Cardiac muscle cell (in vitro differentiated cells and primary cell): Measurements from ENCODE around the gene CKAP2L. TPM values are rescaled to one million over a fixed set of nuclear protein-coding genes. Genes with fewer than 3 reads are reported as not detected.

Experiments
- DNase-seq, 2 donors: peaks; one replicate each; pipeline versions ENCODE4 v3.0.0 to v3.0.0-alpha.2; 2010 to 2017; ENCODE audit warnings: low read depth in 1 of 2, low spot score in 1 of 2
- H3K27ac ChIP-seq: fragments of 200-600 bp; sonication (generic); 2 replicates; pipeline ENCODE4 v1.5.1; 2016
- H3K27me3 ChIP-seq: fragments of 200-600 bp; sonication (generic); 2 replicates; pipeline ENCODE4 v1.6.0; 2016; ENCODE audit warnings: control low read depth
- H3K36me3 ChIP-seq: fragments of 200-600 bp; sonication (generic); 2 replicates; pipeline ENCODE4 v1.5.1; 2016; ENCODE audit warnings: control low read depth
- H3K4me1 ChIP-seq: fragments of 200-600 bp; sonication (generic); 2 replicates; pipeline ENCODE4 v1.8.1; 2017; ENCODE audit warnings: low read depth, mild to moderate bottlenecking, mixed run types
- H3K4me3 ChIP-seq: fragments of 200-600 bp; sonication (generic); 2 replicates; pipeline ENCODE4 v1.5.1; 2016; ENCODE audit warnings: mild to moderate bottlenecking
- H3K9me3 ChIP-seq: fragments of 200-600 bp; sonication (generic); 2 replicates; pipeline ENCODE4 v1.5.1; 2017; ENCODE audit warnings: low read depth, mild to moderate bottlenecking, control low read depth
- polyA plus RNA-seq: library from polyadenylated mRNA; unstranded; fragments of >200 nt; fragmentation: Nextera tagmentation; extraction: Ambion mirVana; gene quantifications from 2 replicates; pipeline ENCODE4 v1.2.1, GENCODE V29; 2016
- total RNA-seq: library from RNA; depleted of rRNA; stranded (reverse); fragments of >200 nt; gene quantifications from 2 replicates; pipeline ENCODE4 v1.2.3, GENCODE V29; 2016
- TF ChIP-seq, protein P1 (sequence below): IDR thresholded peaks from 2 replicates; pipeline ENCODE4 v1.5.1; 2012; ENCODE audit warnings: low read depth, mild to moderate bottlenecking, low read length

Gene CKAP2L
- total and polyA plus RNA-seq, 2 experiments from 2014 or later, result 4.0 to 13.7 TPM

DNA sequence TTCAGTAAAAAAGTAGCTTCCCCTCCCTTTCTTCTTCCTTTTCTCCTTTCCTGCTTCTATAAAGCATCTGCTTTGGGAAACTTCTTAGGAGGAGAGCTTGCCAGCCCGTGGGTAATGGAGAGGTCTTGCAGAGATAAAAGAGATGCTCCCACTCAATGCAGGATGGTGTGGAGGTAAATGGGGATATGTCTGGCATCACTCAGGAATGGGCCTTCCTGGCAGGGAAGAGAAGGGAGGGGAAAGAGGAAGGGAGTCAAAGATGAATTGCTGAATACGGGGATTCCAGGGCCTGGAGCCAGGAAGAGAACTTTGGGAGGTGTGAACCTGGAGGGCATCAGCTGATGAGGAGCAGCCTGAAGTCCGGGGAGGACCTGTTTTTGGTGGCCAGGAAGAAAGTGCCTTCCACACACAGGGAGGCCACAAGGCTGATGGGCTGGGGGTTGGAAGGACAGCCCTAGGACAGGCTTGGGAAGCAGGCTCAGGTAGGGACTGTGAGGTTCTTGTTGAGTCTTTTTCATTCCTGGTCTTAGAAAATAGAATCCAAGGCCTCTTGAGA is 46.9 kb upstream of the CKAP2L start:
- Histone ChIP-seq H3K4me1 (no peaks in the 10 kb centered on the region), H3K9me3 (no peaks in the 10 kb centered on the region), H3K27me3 (no peaks in the 10 kb centered on the region), H3K36me3 (no peaks in the 10 kb centered on the region), H3K4me3 (no peak overlapping the region), H3K27ac (no peak overlapping the region)
- no peak for DNase-seq
- TF ChIP-seq, protein P1, sequence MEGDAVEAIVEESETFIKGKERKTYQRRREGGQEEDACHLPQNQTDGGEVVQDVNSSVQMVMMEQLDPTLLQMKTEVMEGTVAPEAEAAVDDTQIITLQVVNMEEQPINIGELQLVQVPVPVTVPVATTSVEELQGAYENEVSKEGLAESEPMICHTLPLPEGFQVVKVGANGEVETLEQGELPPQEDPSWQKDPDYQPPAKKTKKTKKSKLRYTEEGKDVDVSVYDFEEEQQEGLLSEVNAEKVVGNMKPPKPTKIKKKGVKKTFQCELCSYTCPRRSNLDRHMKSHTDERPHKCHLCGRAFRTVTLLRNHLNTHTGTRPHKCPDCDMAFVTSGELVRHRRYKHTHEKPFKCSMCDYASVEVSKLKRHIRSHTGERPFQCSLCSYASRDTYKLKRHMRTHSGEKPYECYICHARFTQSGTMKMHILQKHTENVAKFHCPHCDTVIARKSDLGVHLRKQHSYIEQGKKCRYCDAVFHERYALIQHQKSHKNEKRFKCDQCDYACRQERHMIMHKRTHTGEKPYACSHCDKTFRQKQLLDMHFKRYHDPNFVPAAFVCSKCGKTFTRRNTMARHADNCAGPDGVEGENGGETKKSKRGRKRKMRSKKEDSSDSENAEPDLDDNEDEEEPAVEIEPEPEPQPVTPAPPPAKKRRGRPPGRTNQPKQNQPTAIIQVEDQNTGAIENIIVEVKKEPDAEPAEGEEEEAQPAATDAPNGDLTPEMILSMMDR, result no peak

DNA sequence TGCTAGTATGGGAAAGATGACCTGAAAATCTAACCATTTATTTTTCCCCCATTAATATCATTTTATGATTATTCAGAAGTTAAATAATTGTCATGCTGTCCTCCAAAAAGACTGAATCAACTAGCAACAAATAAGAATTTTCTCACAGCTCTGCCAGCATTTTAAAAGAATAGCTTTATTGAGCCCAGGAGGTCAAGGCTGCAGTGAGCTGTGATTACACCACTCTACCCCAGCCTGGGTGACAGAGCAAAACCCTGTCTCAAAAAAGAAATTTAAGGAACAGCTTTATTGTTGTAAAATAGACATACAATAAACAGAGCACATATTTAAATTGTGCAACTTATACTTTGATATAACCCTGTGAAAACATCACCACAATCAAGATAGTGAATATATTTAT is 44.7 kb upstream of the CKAP2L start:
- TF ChIP-seq, protein P1, result no peak
- Histone ChIP-seq H3K4me1 (no peaks in the 10 kb centered on the region), H3K9me3 (no peaks in the 10 kb centered on the region), H3K27ac (no peak overlapping the region), H3K36me3 (no peaks in the 10 kb centered on the region), H3K4me3 (no peak overlapping the region), H3K27me3 (no peaks in the 10 kb centered on the region)
- DNase-seq, result no peak

DNA sequence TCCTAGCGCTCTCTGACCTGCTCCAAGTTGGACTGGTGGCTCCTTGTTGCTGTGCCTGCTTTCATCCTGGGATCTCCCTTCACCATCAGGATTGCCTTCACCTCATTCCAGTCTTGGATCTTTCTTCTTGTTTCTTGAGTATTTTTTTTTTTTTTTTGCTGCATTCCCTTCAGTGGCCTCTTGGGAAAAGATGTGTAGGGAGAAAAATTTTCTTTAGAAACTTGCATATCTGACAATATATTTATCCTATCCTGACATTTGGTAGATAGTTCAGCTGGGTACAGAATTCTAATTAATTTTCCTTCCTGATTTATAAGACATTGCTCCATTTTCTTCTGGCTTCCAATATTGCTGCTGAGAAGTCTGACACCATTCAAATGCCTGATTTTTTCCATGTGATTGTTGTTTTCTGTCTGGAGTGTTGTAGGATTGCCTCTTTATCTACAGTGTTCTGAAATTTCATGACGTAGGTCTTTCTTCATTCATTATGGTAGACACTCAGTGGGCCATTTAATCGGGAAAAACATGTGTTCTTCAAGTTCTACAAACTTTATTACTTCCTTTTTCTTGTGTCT is 42.9 kb upstream of the CKAP2L start:
- no peaks in the 10 kb centered on the region for H3K36me3 ChIP-seq
- no peak for DNase-seq
- no peaks in the 10 kb centered on the region for H3K4me1 ChIP-seq
- no peaks in the 10 kb centered on the region for H3K9me3 ChIP-seq
- H3K27ac ChIP-seq, result no peak overlapping the region
- H3K4me3 ChIP-seq, result no peak overlapping the region
- no peaks in the 10 kb centered on the region for H3K27me3 ChIP-seq
- TF ChIP-seq, protein P1, result no peak

DNA sequence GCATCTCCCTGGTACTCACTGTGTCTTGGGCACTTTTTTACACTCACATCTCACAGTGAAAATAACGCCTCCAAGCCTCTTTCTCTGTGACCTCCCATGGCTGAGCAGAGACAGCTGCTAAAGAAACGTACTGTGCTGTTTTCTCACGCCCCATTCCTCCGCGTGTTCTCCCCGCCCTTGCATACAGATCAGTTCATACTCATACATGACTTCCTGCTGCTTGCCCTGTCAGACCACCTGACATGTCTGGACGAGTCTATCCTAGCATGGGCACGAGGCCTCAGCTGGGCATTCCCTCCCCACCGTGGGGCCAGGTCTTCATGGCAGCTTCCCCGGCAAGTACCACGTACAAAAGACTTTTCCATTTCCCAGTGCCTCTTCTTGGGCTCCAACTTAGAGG is 41.1 kb upstream of the CKAP2L start:
- Histone ChIP-seq H3K27ac (no peak overlapping the region), H3K9me3 (no peaks in the 10 kb centered on the region), H3K4me3 (no peak overlapping the region), H3K4me1 (no peaks in the 10 kb centered on the region), H3K27me3 (no peaks in the 10 kb centered on the region), H3K36me3 (no peaks in the 10 kb centered on the region)
- no peak for DNase-seq
- TF ChIP-seq, protein P1, result no peak

DNA sequence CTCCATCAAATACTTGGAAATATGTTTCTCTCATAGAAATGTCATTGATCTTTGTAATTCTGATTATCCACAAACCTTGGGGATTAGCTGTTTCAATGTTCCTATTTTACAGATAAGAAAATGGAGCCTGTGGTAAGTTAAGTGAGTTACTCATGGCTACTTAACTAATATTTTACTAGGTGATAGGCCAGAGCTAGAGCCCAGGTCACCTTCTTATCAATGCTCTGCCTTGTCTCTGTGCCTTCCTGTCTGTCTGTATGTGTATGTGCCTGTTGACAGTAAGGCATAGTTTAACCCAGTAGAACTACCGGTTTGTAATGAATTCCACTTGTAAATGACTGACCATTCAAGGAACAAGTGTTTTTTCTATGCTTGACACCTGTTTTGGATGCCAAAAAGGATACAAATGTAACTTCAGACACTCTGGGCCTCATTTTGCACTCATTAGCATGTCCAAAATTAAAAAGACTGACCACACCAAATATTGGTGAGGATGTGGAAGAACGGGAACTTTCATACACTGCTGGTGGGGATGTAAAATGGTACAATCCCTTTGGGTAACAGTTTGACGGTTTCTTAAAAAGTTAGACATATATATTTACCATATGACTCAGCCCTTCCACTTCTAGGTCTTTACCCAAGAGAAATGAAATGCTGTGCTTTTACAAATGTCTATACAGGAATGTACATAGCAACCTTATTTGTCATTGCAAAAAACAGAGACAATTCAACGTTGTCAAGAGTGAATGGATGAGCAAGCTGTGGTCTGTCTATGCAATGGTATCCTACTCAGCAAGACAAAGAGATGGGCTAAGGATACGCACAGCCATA is 39.5 kb upstream of the CKAP2L start:
- H3K27ac ChIP-seq, result no peak overlapping the region
- H3K9me3 ChIP-seq, result no peaks in the 10 kb centered on the region
- H3K4me1 ChIP-seq, result no peaks in the 10 kb centered on the region
- H3K36me3 ChIP-seq, result no peaks in the 10 kb centered on the region
- peak in 1 of 2 donors; percentile 63 for DNase-seq
- TF ChIP-seq, protein P1, result no peak
- H3K4me3 ChIP-seq, result no peak overlapping the region
- H3K27me3 ChIP-seq, result no peaks in the 10 kb centered on the region
